Endothelial cell of umbilical vein (primary cell): Measurements from ENCODE around the gene HS3ST3B1. TPM values are rescaled to one million over a fixed set of nuclear protein-coding genes. Genes with fewer than 3 reads are reported as not detected.
A peak's percentile ranks its signal among the peaks of the same experiment; 100 is the strongest.

Experiments used
- BruUV-seq: library from RNA; stranded (reverse); fragments of 400-500 nt; replicated peaks from 2 replicates; lab custom pipeline; 2021; lab: Mats Ljungman, UMichigan
- CTCF ChIA-PET: fragments of 300-600, 350-600 bp; sonication (Branson Sonifier 250); formaldehyde crosslinking; loops from one replicate; lab custom pipeline; 2021; ENCODE audit warnings: antibody characterized with exemption, inconsistent platforms; lab: Charles Lee
- POLR2A ChIA-PET: fragments of 300-600, 350-600 bp; sonication (Branson Sonifier 250); formaldehyde crosslinking; loops from one replicate; lab custom pipeline; 2021; ENCODE audit warnings: antibody characterized with exemption, inconsistent platforms; lab: Charles Lee
- DNase-seq: peaks from one replicate; pipeline ENCODE4 v3.0.0-alpha.2; 2011; ENCODE audit warnings: low read depth, low spot score
- FAIRE-seq: peaks from 2 replicates; lab custom pipeline; 2011; peaks lifted over from hg19 to GRCh38; lab: Jason Lieb, UNC
- H2AFZ ChIP-seq: 2 replicates; pipeline ENCODE4 v1.6.0; 2012; ENCODE audit warnings: low read depth, low read length, control low read depth, inconsistent platforms
- H3K27ac ChIP-seq: 2 replicates; pipeline ENCODE4 v1.5.1; 2011; ENCODE audit warnings: low read depth, mild to moderate bottlenecking, control low read depth, low read length, moderate library complexity; ENCODE audit not compliant: insufficient read depth
- H3K27me3 ChIP-seq, 2 experiments: 2 replicates each; pipeline versions ENCODE4 v1.6.0 to v1.6.1; 2011; ENCODE audit warnings: low read length in 2 of 2, mixed read lengths in 1 of 2; ENCODE audit not compliant: control insufficient read depth in 2 of 2, insufficient read depth in 2 of 2
- H3K36me3 ChIP-seq, 2 experiments: 2 replicates in 1 of 2; 3 replicates in 1 of 2; pipeline ENCODE4 v1.5.1; 2011; ENCODE audit warnings: low read length in 2 of 2, mild to moderate bottlenecking in 1 of 2, moderate library complexity in 1 of 2; ENCODE audit not compliant: control insufficient read depth in 2 of 2, insufficient read depth in 2 of 2; ENCODE audit errors: extremely low read depth in 1 of 2
- H3K4me1 ChIP-seq: 3 replicates; pipeline ENCODE4 v1.5.1; 2011; ENCODE audit warnings: mild to moderate bottlenecking, low read length; ENCODE audit not compliant: control insufficient read depth, insufficient read depth; ENCODE audit errors: extremely low read depth
- H3K4me2 ChIP-seq: 2 replicates; pipeline ENCODE4 v1.6.1; 2011; ENCODE audit warnings: low read length, control low read depth, mixed read lengths; ENCODE audit not compliant: insufficient read depth
- H3K4me3 ChIP-seq, 3 experiments: fragments of 200-600 bp in 1 of 3; sonication (generic), shearing (Covaris generic) in 1 of 3; replicated peaks in 1 of 3; 2 replicates each; pipeline ENCODE4 v1.5.1; 2011 to 2016; ENCODE audit warnings: control low read depth in 3 of 3, low read length in 3 of 3, mild to moderate bottlenecking in 2 of 3, inconsistent platforms in 1 of 3, low read depth in 1 of 3, moderate library complexity in 1 of 3; ENCODE audit not compliant: insufficient read depth in 1 of 3
- H3K79me2 ChIP-seq: 2 replicates; pipeline ENCODE4 v1.6.0; 2012; ENCODE audit warnings: low read length, inconsistent platforms; ENCODE audit not compliant: control insufficient read depth, insufficient read depth
- H3K9ac ChIP-seq: replicated peaks from 2 replicates; pipeline ENCODE3; 2011; ENCODE audit warnings: low read length, control low read depth; ENCODE audit not compliant: insufficient read depth; ENCODE audit errors: extremely low read depth
- H3K9me1 ChIP-seq: replicated peaks from 3 replicates; pipeline ENCODE4 v1.6.0; 2011; ENCODE audit warnings: mild to moderate bottlenecking, low read length; ENCODE audit not compliant: control insufficient read depth, insufficient read depth; ENCODE audit errors: extremely low read depth
- H3K9me3 ChIP-seq: replicated peaks from 2 replicates; pipeline ENCODE4 v1.5.1; 2012; ENCODE audit warnings: low read length, inconsistent platforms; ENCODE audit not compliant: control insufficient read depth, insufficient read depth
- H4K20me1 ChIP-seq: replicated peaks from 2 replicates; pipeline ENCODE3; 2011; ENCODE audit warnings: mild to moderate bottlenecking, low read length; ENCODE audit not compliant: control insufficient read depth, insufficient read depth; ENCODE audit errors: extremely low read depth
- EZH2 ChIP-seq: IDR thresholded peaks from 2 replicates; pipeline ENCODE4 v1.6.1; 2012; ENCODE audit warnings: borderline replicate concordance, low read depth, mild to moderate bottlenecking, moderate library complexity, low read length, inconsistent platforms; ENCODE audit not compliant: severe bottlenecking
- GATA2 ChIP-seq: IDR thresholded peaks from 2 replicates; pipeline ENCODE4 v1.7.0; 2011; ENCODE audit warnings: low read depth, mild to moderate bottlenecking, moderate library complexity, mixed read lengths, low read length; ENCODE audit not compliant: insufficient read length, insufficient read depth
- JUN ChIP-seq: IDR thresholded peaks from 2 replicates; pipeline ENCODE4 v1.6.1; 2011; ENCODE audit warnings: borderline replicate concordance, low read depth; ENCODE audit not compliant: insufficient read length, insufficient read depth
- POLR2A ChIP-seq: IDR thresholded peaks from 2 replicates; pipeline ENCODE4 v1.6.1; 2012; ENCODE audit warnings: low read depth, mild to moderate bottlenecking, control low read depth, low read length
- POLR2AphosphoS5 ChIP-seq: IDR thresholded peaks from 2 replicates; pipeline ENCODE4 v1.6.1; 2012; ENCODE audit warnings: low read depth, mild to moderate bottlenecking, control low read depth, low read length, moderate library complexity; ENCODE audit not compliant: insufficient read depth
- dilution Hi-C: fragments of 300-500 bp; cut with MboI; formaldehyde crosslinking; loops from one replicate; pipeline ENCODE4 v1.15.0; 2019; ENCODE audit warnings: low sequenced_read_pairs; ENCODE audit not compliant: extremely low pct_ligation_motif_present
- intact Hi-C: fragments of 100-400 bp; cut with micrococcal nuclease; formaldehyde crosslinking; loops from one replicate; pipeline ENCODE4 v1.10.0; 2022
- polyA plus RNA-seq, 4 experiments: library from polyadenylated mRNA; depleted of rRNA in 3 of 4; stranded (reverse) in 3 of 4; unstranded in 1 of 4; fragments of >200 nt; gene quantifications; 2 replicates each; pipeline versions ENCODE4 v1.2.1 to v1.2.3, GENCODE V29; 2011 to 2012; ENCODE audit warnings: missing spikeins in 1 of 4
- total RNA-seq: library from RNA; stranded (reverse); gene quantifications from 2 replicates; pipeline ENCODE4 v1.2.3, GENCODE V29; 2021
- TF ChIP-seq, protein P1 (sequence below), 2 donors: IDR thresholded peaks; 1 replicate in 1 of 2; 2 replicates in 1 of 2; pipeline ENCODE4 v1.5.1; 2011; ENCODE audit warnings: low read length in 2 of 2, mild to moderate bottlenecking in 2 of 2, moderate library complexity in 2 of 2, control low read depth in 1 of 2, inconsistent platforms in 1 of 2, low read depth in 1 of 2; ENCODE audit not compliant: insufficient read depth in 1 of 2; ENCODE audit errors: extremely low read depth in 1 of 2

The HS3ST3B1 gene
- total and polyA plus RNA-seq, 2 donors (not counting 3 experiments of a cell fraction or from before 2014, with no cell fraction given) = not detected

DNA sequence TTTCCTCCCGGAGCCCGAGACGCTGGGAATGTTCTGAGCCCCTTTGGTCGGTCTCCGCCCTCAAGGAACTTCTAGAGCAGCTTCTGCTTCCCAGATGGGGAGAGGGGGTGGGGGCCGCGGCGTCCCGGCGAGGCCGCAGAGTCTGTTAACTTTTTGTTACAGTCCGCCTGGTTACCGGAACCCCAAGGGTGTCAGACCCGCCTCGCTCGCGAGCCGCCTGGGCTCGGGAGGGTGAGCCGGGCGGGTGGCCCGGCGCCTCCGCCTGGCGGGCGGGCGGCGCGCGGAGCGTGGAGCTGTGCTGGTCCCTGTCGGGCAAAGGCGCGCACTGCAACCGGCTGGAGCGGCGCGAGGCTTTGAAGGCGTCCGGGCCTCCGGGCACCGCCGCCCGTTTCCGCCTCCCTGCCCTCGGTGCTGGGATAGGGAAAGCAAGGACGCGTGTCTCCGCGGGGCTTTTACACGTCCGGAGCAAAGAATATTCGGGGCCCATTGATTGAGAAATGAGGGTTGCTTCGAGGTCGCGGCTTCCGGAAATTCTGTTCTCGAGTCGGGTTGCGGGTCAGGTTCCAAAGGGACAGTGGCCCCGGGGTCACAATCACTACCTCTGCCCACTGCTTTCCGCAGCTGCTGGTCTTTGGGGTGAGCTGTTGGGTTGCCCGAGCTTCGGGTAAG, 1.7 kb downstream of the HS3ST3B1 start:
- no peaks in the 10 kb centered on the region for H3K36me3 ChIP-seq
- TF ChIP-seq GATA2 (no peak), POLR2A (no peak), POLR2AphosphoS5 (no peak), JUN (no peak), EZH2 (no peak)
- TF ChIP-seq, protein P1, sequence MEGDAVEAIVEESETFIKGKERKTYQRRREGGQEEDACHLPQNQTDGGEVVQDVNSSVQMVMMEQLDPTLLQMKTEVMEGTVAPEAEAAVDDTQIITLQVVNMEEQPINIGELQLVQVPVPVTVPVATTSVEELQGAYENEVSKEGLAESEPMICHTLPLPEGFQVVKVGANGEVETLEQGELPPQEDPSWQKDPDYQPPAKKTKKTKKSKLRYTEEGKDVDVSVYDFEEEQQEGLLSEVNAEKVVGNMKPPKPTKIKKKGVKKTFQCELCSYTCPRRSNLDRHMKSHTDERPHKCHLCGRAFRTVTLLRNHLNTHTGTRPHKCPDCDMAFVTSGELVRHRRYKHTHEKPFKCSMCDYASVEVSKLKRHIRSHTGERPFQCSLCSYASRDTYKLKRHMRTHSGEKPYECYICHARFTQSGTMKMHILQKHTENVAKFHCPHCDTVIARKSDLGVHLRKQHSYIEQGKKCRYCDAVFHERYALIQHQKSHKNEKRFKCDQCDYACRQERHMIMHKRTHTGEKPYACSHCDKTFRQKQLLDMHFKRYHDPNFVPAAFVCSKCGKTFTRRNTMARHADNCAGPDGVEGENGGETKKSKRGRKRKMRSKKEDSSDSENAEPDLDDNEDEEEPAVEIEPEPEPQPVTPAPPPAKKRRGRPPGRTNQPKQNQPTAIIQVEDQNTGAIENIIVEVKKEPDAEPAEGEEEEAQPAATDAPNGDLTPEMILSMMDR (IDR thresholded peaks at IDR 0.05; ENCODE audit: extremely low read depth in 1 of 2, insufficient read depth in 1 of 2, low read depth in 1 of 2, low read length in 2 of 2) = peak; percentile 82 to 88
- no peaks in the 10 kb centered on the region for H3K9me3 ChIP-seq
- DNase-seq (peak; percentile 46), FAIRE-seq (peak; percentile 52)
- no peaks in the 10 kb centered on the region for H3K79me2 ChIP-seq
- ChIA-PET POLR2A (no interaction called here), CTCF (interaction anchor here (0.6 to 2.8 kb wide), 12 partner anchors 240 to 1273 kb away, joined by 3 to 66 read pairs (median 4); partner anchors contain the start of gene HS3ST3A1)
- H2AFZ ChIP-seq = peak overlapping the region; percentile 4
- dilution Hi-C loops = no loop called here
- H3K9ac ChIP-seq = no peak overlapping the region
- intact Hi-C loops = loop anchor here (1.0 to 10.0 kb wide), 6 partner anchors 240 to 1272 kb away; no protein-coding TSS in a partner anchor
- no peaks in the 10 kb centered on the region for H4K20me1 ChIP-seq
- H3K9me1 ChIP-seq = no peaks in the 10 kb centered on the region
- BruUV-seq = no TSS peak
- no peak overlapping the region for H3K27ac ChIP-seq
- no peak overlapping the region for H3K4me2 ChIP-seq
- H3K4me3 ChIP-seq = no peak overlapping the region
- peaks cover 22% of the 10 kb centered on the region for H3K4me1 ChIP-seq
- peaks cover 58 to 89% of the 10 kb centered on the region in 2 experiments for H3K27me3 ChIP-seq
